ENCODE results near the gene NRN1L. TPM values are rescaled to one million over a fixed set of nuclear protein-coding genes. Genes with fewer than 3 reads are reported as not detected.

NRN1L gene
- total RNA-seq, 4 donors from 2014 or later: 0.99 to 1.7 TPM; not detected in 2

GRCh38 chr16:67922221-67922620 is 37.5 kb downstream of the NRN1L start:
- H3K4me3 ChIP-seq: no peak overlapping the region
- peaks cover 2 to 23% (median 16%) of the 10 kb centered on the region in 4 donors for H3K36me3 ChIP-seq
- DNase-seq (ENCODE audit: extremely low spot score): no peak
- peaks cover 53 to 88% (median 76%) of the 10 kb centered on the region in 4 donors for H3K4me1 ChIP-seq
- H3K27ac ChIP-seq (replicated peaks in 1 of 4): peak overlapping the region in 1 of 4 donors; percentile 44
- no peak for TF ChIP-seq CTCF (IDR thresholded peaks at IDR 0.05)
- no peak for TF ChIP-seq EP300 (IDR thresholded peaks at IDR 0.05)
- TF ChIP-seq POLR2AphosphoS5 (IDR thresholded peaks at IDR 0.05): no peak
- TF ChIP-seq POLR2A (IDR thresholded peaks at IDR 0.05; ENCODE audit: low read depth): no peak
- WGBS: 67% methylated on average over 5 of the region's 5 CpGs
- H3K27me3 ChIP-seq: no peaks in the 10 kb centered on the region
- intact Hi-C loops (cut with DNase I): no loop called here
- H3K9me3 ChIP-seq: no peaks in the 10 kb centered on the region

- H3K36me3 ChIP-seq: peaks cover 7 to 29% (median 22%) of the 10 kb centered on the region in 4 donors
- H3K4me3 ChIP-seq: no peak overlapping the region
- intact Hi-C loops (cut with DNase I): no loop called here
- no peaks in the 10 kb centered on the region for H3K27me3 ChIP-seq
- H3K9me3 ChIP-seq: no peaks in the 10 kb centered on the region
- peaks cover 48 to 88% (median 71%) of the 10 kb centered on the region in 4 donors for H3K4me1 ChIP-seq
- no peak for TF ChIP-seq POLR2AphosphoS5 (IDR thresholded peaks at IDR 0.05)
- peak overlapping the region in 1 of 4 donors; percentile 44 for H3K27ac ChIP-seq (replicated peaks in 1 of 4)
- DNase-seq (ENCODE audit: extremely low spot score): no peak
- WGBS: 76% methylated on average over 3 of the region's 8 CpGs
Measured at GRCh38 chr16:67922740-67923139, 38.1 kb downstream of the NRN1L start.

DNA sequence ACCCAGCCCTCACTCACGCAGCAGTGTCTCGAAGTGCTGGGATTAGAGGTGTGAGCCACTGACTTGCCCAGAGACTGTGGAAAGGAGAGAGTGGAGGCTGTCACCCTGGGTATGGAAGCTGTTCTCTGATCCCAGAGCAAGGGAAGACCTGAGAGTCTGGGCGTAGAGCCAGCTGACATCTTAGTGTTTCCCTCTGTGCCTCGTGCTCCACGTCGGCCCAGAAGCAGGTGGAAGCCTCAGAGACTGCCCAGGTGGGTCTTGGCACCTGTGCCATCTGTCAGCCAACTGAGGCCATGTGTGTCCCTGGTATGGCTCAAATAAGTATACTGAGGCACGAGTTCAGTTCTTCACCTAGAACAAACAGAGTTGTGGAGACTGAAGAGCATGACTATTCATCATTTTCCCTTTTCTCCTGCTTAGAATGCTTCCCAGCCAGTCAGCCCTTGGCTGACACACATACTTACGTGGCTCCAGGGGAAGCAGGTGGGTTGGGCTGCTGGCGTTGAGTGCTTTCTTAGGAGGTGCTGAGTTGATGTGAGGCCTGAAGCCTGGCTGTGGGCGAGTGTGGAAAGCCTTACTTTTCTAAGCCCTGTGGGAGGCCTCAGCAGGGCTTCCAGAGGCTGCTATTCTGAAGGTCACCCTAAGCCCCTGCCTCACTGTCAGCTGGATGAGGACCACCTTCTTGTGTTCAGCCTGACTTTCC is 38.9 kb downstream of the NRN1L start:
- H3K4me3 ChIP-seq: no peak overlapping the region
- peaks cover 8 to 37% (median 30%) of the 10 kb centered on the region in 4 donors for H3K36me3 ChIP-seq
- intact Hi-C loops (cut with DNase I): no loop called here
- H3K4me1 ChIP-seq: peaks cover 40 to 87% (median 69%) of the 10 kb centered on the region in 4 donors
- H3K27ac ChIP-seq (replicated peaks in 1 of 4): peak overlapping the region in 3 of 4 donors; percentile 44 to 62 (median 53)
- no peak for DNase-seq (ENCODE audit: extremely low spot score)
- H3K9me3 ChIP-seq: no peaks in the 10 kb centered on the region
- TF ChIP-seq POLR2AphosphoS5 (IDR thresholded peaks at IDR 0.05): peak in 1 of 2 donors; percentile 51
- TF ChIP-seq POLR2A (IDR thresholded peaks at IDR 0.05; ENCODE audit: low read depth): no peak
- 27% methylated on average over 3 of the region's 10 CpGs for WGBS
- no peaks in the 10 kb centered on the region for H3K27me3 ChIP-seq

GRCh38 chr16:67924140-67924906 is 39.6 kb downstream of the NRN1L start:
- TF ChIP-seq CTCF (IDR thresholded peaks at IDR 0.05) (no peak), POLR2AphosphoS5 (IDR thresholded peaks at IDR 0.05) (no peak), POLR2A (IDR thresholded peaks at IDR 0.05; ENCODE audit: low read depth) (no peak), EP300 (IDR thresholded peaks at IDR 0.05) (no peak)
- WGBS: 93% methylated on average over 8 of the region's 10 CpGs
- H3K4me3 ChIP-seq: no peak overlapping the region
- H3K4me1 ChIP-seq: peaks cover 40 to 84% (median 71%) of the 10 kb centered on the region in 4 donors
- H3K27me3 ChIP-seq: no peaks in the 10 kb centered on the region
- H3K36me3 ChIP-seq: peaks cover 8 to 41% (median 36%) of the 10 kb centered on the region in 4 donors
- no peaks in the 10 kb centered on the region for H3K9me3 ChIP-seq
- DNase-seq (ENCODE audit: extremely low spot score): no peak
- peak overlapping the region in 3 of 4 donors; percentile 44 to 62 (median 53) for H3K27ac ChIP-seq (replicated peaks in 1 of 4)
- intact Hi-C loops (cut with DNase I): no loop called here

DNA sequence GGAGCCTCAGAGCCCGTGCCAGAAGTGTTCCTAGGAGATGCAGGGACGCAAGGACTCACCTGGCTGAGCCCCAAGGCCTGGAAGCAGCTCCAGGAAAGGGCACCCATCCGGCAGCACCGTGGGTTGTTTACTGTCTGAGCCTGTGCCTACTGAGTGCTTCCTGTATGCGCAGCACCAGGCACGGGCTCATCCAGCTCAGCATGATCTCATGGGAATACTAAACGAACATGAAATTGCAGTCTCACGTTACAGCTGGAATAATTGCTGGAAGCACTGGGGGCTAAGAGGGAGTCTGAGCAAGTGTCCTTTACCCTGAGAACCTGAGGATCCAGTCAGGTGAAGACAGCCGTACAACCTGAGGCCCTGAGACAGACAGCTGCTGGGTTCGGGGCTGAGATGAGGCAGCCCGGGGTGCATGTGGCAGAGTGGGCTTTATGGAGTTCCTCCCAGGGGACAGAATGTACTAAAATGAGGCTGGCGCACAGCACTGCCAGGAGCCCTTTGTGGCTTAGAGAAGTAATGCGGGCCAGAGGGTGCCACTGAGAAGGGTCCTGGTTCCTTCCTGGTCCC is 41.6 kb downstream of the NRN1L start:
- intact Hi-C loops (cut with DNase I): no loop called here
- Histone ChIP-seq H3K27ac (replicated peaks in 1 of 4) (peak overlapping the region; percentile 19 to 51 (median 24)), H3K36me3 (peaks cover 11 to 56% (median 46%) of the 10 kb centered on the region in 4 donors), H3K4me1 (peaks cover 30 to 71% (median 57%) of the 10 kb centered on the region in 4 donors), H3K27me3 (no peaks in the 10 kb centered on the region), H3K9me3 (no peaks in the 10 kb centered on the region), H3K4me3 (no peak overlapping the region)
- TF ChIP-seq POLR2A (IDR thresholded peaks at IDR 0.05; ENCODE audit: low read depth) (no peak), POLR2AphosphoS5 (IDR thresholded peaks at IDR 0.05) (peak in 1 of 2 donors; percentile 27), EP300 (IDR thresholded peaks at IDR 0.05) (no peak)
- no peak for DNase-seq (ENCODE audit: extremely low spot score)
- 47% methylated on average over 5 of the region's 13 CpGs for WGBS

Measured in esophagus muscularis mucosa (tissue), 4 donors.